Esophagus squamous epithelium (tissue), 4 donors: ENCODE measurements around the gene ARHGAP45.

ENCODE experiments used
- CTCF ChIP-seq, 6 experiments: fragments of 450-650 bp in 4 of 6; fragments of 200-600 bp in 2 of 6; sonication (generic) in 2 of 6; IDR thresholded peaks; one replicate each; pipeline ENCODE4 v1.5.1; 2016 to 2019; ENCODE audit warnings: antibody characterized with exemption in 6 of 6, mild to moderate bottlenecking in 4 of 6, moderate library complexity in 4 of 6
- POLR2A ChIP-seq, 4 donors: fragments of 450-650 bp; IDR thresholded peaks; one replicate each; pipeline ENCODE4 v1.6.1; 2017; ENCODE audit warnings: antibody characterized with exemption in 4 of 4, mild to moderate bottlenecking in 4 of 4, moderate library complexity in 3 of 4

DNA sequence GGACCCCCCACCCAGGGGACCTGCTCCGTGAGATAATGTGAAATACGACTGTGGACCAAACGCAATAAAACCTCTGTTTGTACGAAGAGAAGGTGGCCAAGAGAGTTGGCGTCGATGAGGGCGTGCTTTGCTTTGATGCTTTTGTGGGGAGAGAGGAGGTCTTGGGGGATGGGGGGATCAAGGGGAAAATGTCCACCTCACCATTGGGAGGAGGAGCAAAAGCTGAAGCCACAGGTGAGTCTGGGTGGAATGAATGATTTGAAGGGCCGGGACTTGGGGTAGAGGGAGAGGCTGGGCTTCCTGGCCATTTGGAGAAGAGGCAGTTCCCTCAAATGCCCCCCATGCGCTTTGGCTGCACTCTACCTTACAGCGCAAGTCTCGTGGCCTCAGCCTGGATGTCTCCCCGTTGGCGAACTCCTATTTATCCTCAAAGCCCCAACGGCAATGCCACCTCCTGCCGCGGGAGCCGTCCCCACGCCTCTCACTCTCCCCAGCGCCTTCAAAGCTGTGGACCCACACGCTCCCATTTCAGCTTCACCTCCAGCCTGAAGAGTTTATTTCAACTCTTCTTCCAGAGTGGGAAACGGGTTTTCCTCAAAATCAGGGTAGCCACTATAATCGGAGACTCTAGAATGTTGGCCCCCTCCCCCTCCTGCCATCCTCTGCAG lies 27.9 kb upstream of the ARHGAP45 start:
- TF ChIP-seq CTCF (IDR thresholded peaks at IDR 0.05) (peak in 1 of 6 experiments; percentile 2), POLR2A (IDR thresholded peaks at IDR 0.05) (no peak)
